K562 (cell line): Measurements from ENCODE around the gene LAMA5.

ENCODE experiments used
- CBX5 ChIP-seq: IDR thresholded peaks from 2 replicates; pipeline ENCODE4 v1.6.1; 2014; ENCODE audit warnings: low read depth, borderline replicate concordance
- CTCF ChIP-seq, 3 experiments: IDR thresholded peaks in 2 of 3; conservative IDR thresholded peaks in 1 of 3; 2 replicates each; pipeline ENCODE4 v1.5.1; 2011 to 2012; ENCODE audit warnings: low read length in 3 of 3, mild to moderate bottlenecking in 3 of 3, control low read depth in 2 of 3, improper control_type of control experiment in 1 of 3, inconsistent platforms in 1 of 3, low read depth in 1 of 3, mixed read lengths in 1 of 3, moderate library complexity in 1 of 3; ENCODE audit not compliant: insufficient read depth in 2 of 3
- EZH2 ChIP-seq: IDR thresholded peaks from 2 replicates; pipeline ENCODE4 v1.6.1; 2012; ENCODE audit warnings: low read depth, mild to moderate bottlenecking, inconsistent platforms, low read length, borderline replicate concordance
- FOXA3 ChIP-seq, 2 experiments: fragments of 450-650 bp in 1 of 2; sonication (generic) in 1 of 2; formaldehyde crosslinking; IDR thresholded peaks in 1 of 2; conservative IDR thresholded peaks in 1 of 2; 2 replicates each; pipeline versions ENCODE4 v1.4.0 to v1.8.0; 2020 to 2022; ENCODE audit warnings: mild to moderate bottlenecking in 2 of 2, missing genetic modification reagents in 1 of 2
- HMG20B ChIP-seq: fragments of 250-450 bp; sonication (Bioruptor Pico); IDR thresholded peaks from 2 replicates; pipeline ENCODE4 v1.5.0; 2021; ENCODE audit warnings: mild to moderate bottlenecking
- PHF8 ChIP-seq: fragments of 200-600 bp; sonication (generic); IDR thresholded peaks from 2 replicates; pipeline ENCODE4 v1.6.1; 2012; ENCODE audit warnings: mixed run types, mild to moderate bottlenecking, inconsistent platforms, low read length, moderate library complexity, borderline replicate concordance
- RBM17 ChIP-seq: fragments of 200-400 bp; formaldehyde crosslinking; IDR thresholded peaks from 2 replicates; pipeline ENCODE4 v1.6.1; 2017; ENCODE audit warnings: low read depth, mild to moderate bottlenecking, low read length, borderline replicate concordance
- SAP30 ChIP-seq: fragments of 200-600 bp; sonication (generic); IDR thresholded peaks from 2 replicates; pipeline ENCODE4 v1.6.1; 2012; ENCODE audit warnings: borderline replicate concordance, low read depth, mild to moderate bottlenecking, moderate library complexity, low read length, control low read depth, inconsistent platforms; ENCODE audit not compliant: insufficient read depth, poor library complexity, severe bottlenecking
- SMARCA5 ChIP-seq: fragments of 450-650 bp; IDR thresholded peaks from 2 replicates; pipeline ENCODE4 v1.6.1; 2016
- TAF1 ChIP-seq: IDR thresholded peaks from 2 replicates; pipeline ENCODE4 v1.6.1; 2011; ENCODE audit warnings: mild to moderate bottlenecking, low read length, moderate library complexity; ENCODE audit not compliant: insufficient read depth, control insufficient read depth, severe bottlenecking; ENCODE audit errors: extremely low read depth
- ZNF133 ChIP-seq: fragments of 250-450 bp; sonication (Bioruptor Pico); IDR thresholded peaks from 2 replicates; pipeline ENCODE4 v1.4.0; 2020; ENCODE audit warnings: mild to moderate bottlenecking
- ZNF232 ChIP-seq: sonication (generic); formaldehyde crosslinking; IDR thresholded peaks from 2 replicates; pipeline ENCODE4 v1.8.0; 2022; ENCODE audit warnings: mild to moderate bottlenecking, missing genetic modification reagents

GRCh38 chr20:62407221-62407992, 40.3 kb upstream of the LAMA5 start, which contains the start of gene CABLES2:
- TF ChIP-seq CTCF (IDR thresholded peaks at IDR 0.05 in 2 of 3, conservative IDR thresholded peaks at IDR 0.05 in 1 of 3; ENCODE audit: insufficient read depth in 2 of 3, low read depth in 1 of 3, low read length in 3 of 3) (peak in 2 of 3 experiments; percentile 14 to 36; a peak in 2 of 6 replicates), SAP30 (no peak), EZH2 (no peak), FOXA3 (CRISPR knock-in tag; conservative IDR thresholded peaks at IDR 0.05 in 1 of 2, IDR thresholded peaks at IDR 0.05 in 1 of 2) (no peak), HMG20B (CRISPR knock-in tag) (no peak), CBX5 (no peak), PHF8 (peak; percentile 55; the same call in 1 of the 2 replicates), ZNF232 (CRISPR knock-in tag) (no peak), ZNF133 (CRISPR knock-in tag) (no peak), TAF1 (peak; percentile 67), SMARCA5 (no peak), RBM17 (no peak)
